Epithelial cell of esophagus (primary cell): Measurements from ENCODE around the gene FMNL2.

ENCODE experiments used
- DNase-seq: peaks from one replicate; pipeline ENCODE4 v3.0.0; 2010; ENCODE audit warnings: low read depth
- H3K4me3 ChIP-seq: 2 replicates; pipeline ENCODE4 v1.5.1; 2011; ENCODE audit warnings: mild to moderate bottlenecking, low read length, control low read depth
- TF ChIP-seq, protein P1 (sequence below): IDR thresholded peaks from 2 replicates; pipeline ENCODE4 v1.5.1; 2011; ENCODE audit warnings: low read depth, mild to moderate bottlenecking, low read length, control low read depth, inconsistent platforms; ENCODE audit not compliant: insufficient read depth; ENCODE audit errors: missing control alignments

FMNL2 gene

DNA sequence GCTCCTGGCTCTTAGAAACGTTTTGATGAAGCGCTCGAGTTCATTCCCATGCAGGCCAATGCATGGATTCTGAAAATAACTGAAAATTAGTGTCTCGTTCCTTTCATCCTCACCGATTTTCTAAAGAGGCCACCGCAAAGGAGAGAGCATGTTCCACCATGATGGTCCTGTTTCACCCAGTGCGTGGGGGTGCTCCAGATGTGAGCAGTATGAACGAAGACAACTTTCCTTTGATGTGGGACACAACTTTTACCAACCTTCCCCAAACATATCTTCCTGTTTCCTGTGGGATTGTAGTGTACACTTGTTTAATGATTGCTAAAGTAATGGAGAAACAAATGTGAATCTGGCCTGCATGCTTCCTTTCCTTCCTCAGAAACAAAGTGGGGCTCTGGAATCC is 267.8 kb downstream of the FMNL2 start:
- TF ChIP-seq, protein P1, sequence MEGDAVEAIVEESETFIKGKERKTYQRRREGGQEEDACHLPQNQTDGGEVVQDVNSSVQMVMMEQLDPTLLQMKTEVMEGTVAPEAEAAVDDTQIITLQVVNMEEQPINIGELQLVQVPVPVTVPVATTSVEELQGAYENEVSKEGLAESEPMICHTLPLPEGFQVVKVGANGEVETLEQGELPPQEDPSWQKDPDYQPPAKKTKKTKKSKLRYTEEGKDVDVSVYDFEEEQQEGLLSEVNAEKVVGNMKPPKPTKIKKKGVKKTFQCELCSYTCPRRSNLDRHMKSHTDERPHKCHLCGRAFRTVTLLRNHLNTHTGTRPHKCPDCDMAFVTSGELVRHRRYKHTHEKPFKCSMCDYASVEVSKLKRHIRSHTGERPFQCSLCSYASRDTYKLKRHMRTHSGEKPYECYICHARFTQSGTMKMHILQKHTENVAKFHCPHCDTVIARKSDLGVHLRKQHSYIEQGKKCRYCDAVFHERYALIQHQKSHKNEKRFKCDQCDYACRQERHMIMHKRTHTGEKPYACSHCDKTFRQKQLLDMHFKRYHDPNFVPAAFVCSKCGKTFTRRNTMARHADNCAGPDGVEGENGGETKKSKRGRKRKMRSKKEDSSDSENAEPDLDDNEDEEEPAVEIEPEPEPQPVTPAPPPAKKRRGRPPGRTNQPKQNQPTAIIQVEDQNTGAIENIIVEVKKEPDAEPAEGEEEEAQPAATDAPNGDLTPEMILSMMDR = no peak
- DNase-seq = no peak
- H3K4me3 ChIP-seq = no peak overlapping the region

DNA sequence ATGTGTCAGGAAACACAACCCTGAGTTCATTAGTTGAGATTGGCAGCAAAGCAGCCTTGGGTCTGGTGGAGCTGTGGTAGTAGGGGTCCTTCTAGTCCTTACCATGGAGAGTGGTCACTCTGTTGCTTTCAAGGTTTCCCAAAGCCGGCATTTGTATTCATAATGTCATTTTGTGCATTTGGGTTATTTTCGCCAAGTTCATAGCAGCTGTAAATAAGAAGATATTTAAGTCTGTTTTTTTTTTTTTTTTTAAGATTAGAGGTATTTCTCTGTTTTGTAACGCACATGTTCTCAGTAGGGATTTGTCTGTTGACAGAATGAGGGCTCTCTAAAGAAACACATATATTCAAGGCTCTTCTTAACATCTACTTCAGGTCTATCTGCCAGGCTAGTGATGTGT is 268.2 kb downstream of the FMNL2 start:
- TF ChIP-seq, protein P1 = no peak
- no peak for DNase-seq
- no peak overlapping the region for H3K4me3 ChIP-seq

DNA sequence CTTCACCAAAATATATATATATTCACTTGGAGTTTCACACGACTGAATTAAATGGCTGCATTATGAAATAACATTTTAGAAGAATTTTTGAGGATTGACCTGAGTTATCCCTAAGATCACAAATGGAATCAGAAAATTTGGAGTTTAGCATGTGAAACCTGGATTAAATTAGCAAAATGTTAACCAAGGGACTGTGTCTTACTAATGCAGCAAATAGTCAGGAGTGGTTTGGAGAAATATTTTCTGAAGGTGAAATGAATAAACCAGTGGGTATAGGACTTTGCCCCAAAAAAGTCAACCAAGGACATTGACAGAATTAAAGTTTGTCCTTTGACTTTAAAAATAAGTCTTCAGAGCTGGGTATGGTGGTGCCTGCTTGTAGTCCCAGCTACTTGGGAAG is 271.1 kb downstream of the FMNL2 start:
- H3K4me3 ChIP-seq = no peak overlapping the region
- TF ChIP-seq, protein P1 = no peak
- DNase-seq = no peak

DNA sequence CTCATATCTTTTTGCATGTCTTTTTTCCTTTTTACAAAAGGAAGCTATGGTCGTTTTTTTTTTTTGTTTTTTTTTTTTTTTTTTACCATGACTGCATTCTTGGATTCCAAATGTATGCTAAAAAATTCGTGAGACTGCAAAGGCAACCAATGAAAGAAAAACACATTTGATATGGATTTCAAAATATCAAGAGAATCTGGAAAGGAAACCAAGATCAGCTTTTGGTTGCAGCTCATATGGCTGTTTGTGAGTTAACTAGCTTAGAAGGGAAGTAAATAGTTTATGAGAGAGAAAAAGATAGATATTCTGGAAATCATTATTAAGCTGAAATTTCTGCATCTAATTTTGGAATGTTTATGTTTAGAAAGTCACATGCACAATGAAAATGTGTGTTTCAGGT is 272.0 kb downstream of the FMNL2 start:
- TF ChIP-seq, protein P1 = no peak
- H3K4me3 ChIP-seq = no peak overlapping the region
- no peak for DNase-seq

DNA sequence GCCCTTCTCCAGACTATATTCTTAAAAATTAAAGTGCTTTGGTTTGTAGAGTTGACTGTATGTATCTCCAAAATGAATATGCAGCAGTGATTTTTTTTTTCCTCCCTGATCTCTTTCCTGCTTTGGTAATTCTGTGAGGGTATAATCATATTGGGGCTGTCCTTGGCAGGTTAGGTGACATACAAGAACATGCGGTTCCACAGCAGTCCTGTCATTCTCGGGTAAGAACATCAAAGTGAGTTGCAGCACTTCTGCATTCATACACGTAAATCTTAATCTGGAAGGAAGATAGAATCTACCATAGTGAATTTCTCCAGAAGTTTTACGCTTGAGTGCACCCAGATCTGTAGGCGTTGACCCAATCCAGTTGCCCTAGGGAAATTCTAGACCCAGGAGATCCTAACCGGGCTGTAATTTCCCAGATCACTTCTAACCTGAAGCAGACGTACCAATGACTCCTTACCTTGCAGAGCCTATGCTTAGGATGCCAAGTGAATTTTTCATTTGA is 272.9 kb downstream of the FMNL2 start:
- no peak overlapping the region for H3K4me3 ChIP-seq
- TF ChIP-seq, protein P1 = no peak
- DNase-seq = no peak

DNA sequence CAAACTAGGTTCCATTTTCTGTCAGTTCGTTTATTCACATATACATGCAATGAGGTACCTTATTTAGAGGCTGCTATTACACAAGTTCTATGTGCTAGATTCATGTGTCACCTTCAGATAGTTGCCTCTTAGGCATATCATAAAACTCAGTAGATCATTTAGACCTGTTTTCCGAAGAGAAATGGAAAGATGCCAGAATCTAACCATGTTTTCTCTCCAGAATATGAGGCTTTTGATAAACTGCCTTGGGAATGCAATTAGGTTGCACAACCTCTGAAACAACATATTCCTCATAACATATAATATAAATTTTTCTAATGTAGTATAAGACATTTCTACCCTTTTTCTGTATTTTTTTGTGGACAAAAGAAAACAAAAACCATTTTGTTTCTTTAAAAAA is 274.2 kb downstream of the FMNL2 start:
- DNase-seq = no peak
- no peak overlapping the region for H3K4me3 ChIP-seq
- TF ChIP-seq, protein P1 = no peak

DNA sequence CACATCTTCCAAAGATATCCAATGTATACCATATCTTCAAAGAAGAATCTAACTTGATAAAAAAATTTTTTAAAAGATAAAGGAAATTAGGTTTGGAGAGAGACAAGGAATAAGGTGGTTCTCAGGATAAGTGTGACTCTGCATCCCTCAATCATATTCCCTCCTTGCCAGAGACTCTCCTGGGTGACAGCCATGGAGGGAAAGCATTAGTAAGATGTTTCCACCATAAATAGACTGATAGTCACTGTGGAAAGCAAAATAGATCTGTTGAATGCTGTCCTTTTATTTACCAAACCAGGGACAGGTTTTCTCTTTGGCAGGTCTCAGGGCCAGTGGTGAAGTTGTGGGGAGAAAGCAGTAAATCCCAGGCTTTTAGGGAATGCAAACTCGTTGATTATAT is 274.7 kb downstream of the FMNL2 start:
- no peak for DNase-seq
- H3K4me3 ChIP-seq = no peak overlapping the region
- TF ChIP-seq, protein P1 = no peak
